ENCODE results near the gene SARS1. TPM values are rescaled to one million over a fixed set of nuclear protein-coding genes. Genes with fewer than 3 reads are reported as not detected.

The SARS1 gene
- total and polyA plus RNA-seq, 2 of the 13 experiments (the other 11 are each of a cell fraction or from before 2014, with no cell fraction given) = 103 to 134 TPM

GRCh38 chr1:109253803-109254620 lies 40.3 kb downstream of the SARS1 start (continued):
- 0 out of 2 replicates have a peak, but pooled peaks have one; percentile 49 for TF ChIP-seq BRD4 (CRISPR knock-in tag; IDR thresholded peaks at IDR 0.05)
- TF ChIP-seq ZFY (CRISPR knock-in tag; IDR thresholded peaks at IDR 0.05) = peak; percentile 71
- TF ChIP-seq FOXP4 (CRISPR knock-in tag; IDR thresholded peaks at IDR 0.05) = no peak
- 0 out of 2 replicates have a peak, but pooled peaks have one; percentile 79 for TF ChIP-seq TBP (CRISPR knock-in tag; IDR thresholded peaks at IDR 0.05)
- no peak for TF ChIP-seq GABPA (IDR thresholded peaks at IDR 0.05; ENCODE audit: low read depth, low read length)
- peak; percentile 66 for TF ChIP-seq GABPA (CRISPR knock-in tag; IDR thresholded peaks at IDR 0.05; ENCODE audit: low read depth)

DNA sequence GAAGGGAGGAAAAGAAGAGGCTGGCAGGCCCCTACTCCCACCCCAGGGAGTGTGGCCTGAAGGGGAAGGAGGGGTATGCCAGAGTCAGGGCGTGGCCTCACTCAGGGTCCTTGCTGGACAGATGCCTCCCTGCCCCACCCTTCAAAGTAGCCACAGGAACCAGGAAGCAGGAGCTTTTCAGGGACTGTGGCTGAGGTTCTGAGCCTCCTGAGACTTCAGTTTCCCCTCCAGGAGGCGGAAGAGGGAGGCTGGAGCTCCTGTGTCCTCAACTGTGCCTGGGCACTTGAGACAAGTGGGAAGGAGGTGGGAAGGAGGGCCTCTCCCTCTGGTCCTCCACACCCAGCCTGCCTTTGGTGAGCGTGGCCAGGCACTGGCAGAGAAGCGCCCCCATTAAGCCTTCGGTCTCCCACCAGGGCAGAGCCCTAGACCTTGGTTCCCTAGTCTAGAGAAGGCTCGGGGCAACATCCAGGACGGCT lies 40.9 kb downstream of the SARS1 start:
- H3K4me3 ChIP-seq (replicated peaks in 1 of 3; ENCODE audit: insufficient read depth in 1 of 3, low read depth in 2 of 3, low read length in 3 of 3) = peak overlapping the region; percentile 5 to 59 (median 12); a peak in 3 of 6 replicates
- CTCF ChIA-PET (ENCODE audit: low intra/inter-chr PET ratio, low total read pairs) = interaction anchor here (1.6 kb wide), 1 partner anchor 54 kb away, joined by 3 read pairs; no protein-coding TSS in a partner anchor
- H3K9me3 ChIP-seq (ENCODE audit: low read length) = no peaks in the 10 kb centered on the region
- no TSS peak for BruUV-seq (replicated peaks)
- peak overlapping the region; percentile 71 for H3K9ac ChIP-seq (ENCODE audit: insufficient read depth, low read depth, low read length)
- ATAC-seq (peak; percentile 24), DNase-seq (ENCODE audit: low spot score) (no peak), FAIRE-seq (no peak)
- POLR2A ChIA-PET = interaction anchor here (0.5 to 1.9 kb wide), 9 partner anchors 11 to 229 kb away, joined by 3 to 5 read pairs (median 4); partner anchors contain the start of genes PSRC1, SARS1 and SORT1
- no CpG with 5 or more reads among the region's 7 CpGs for WGBS (ENCODE audit: low lambda C conversion rate)
- intact Hi-C loops (cut with micrococcal nuclease; ENCODE audit: unreplicated experiment) (no loop called here), in situ Hi-C loops (cut with HindIII; ENCODE audit: extremely low pct_ligation_motif_present, low pct_unique_long_range_greater_than_20kb) (no loop called here)
- H3K4me1 ChIP-seq (ENCODE audit: insufficient read depth, low read length) = peaks cover 43% of the 10 kb centered on the region
- peaks cover 0 to 8% of the 10 kb centered on the region in 2 experiments; a peak in 1 of 5 replicates for H3K36me3 ChIP-seq (replicated peaks in 1 of 2; ENCODE audit: control insufficient read depth in 1 of 2, insufficient read depth in 2 of 2, low read length in 2 of 2)
- peak overlapping the region; percentile 91 for H3K4me2 ChIP-seq (ENCODE audit: low read depth, low read length)
- peak overlapping the region; percentile 88 for H3K27ac ChIP-seq (ENCODE audit: extremely low read length, insufficient read depth, low read length)
- H2AFZ ChIP-seq (ENCODE audit: low read length) = no peak overlapping the region
- no peaks in the 10 kb centered on the region for H3K27me3 ChIP-seq (ENCODE audit: control insufficient read depth in 1 of 2, insufficient read depth in 2 of 2, low read length in 2 of 2)
- no peaks in the 10 kb centered on the region for H3K79me2 ChIP-seq (ENCODE audit: insufficient read depth, low read length)
- no peaks in the 10 kb centered on the region for H4K20me1 ChIP-seq (ENCODE audit: insufficient read depth, low read length)
- TF ChIP-seq TARDBP (CRISPR knock-in tag; IDR thresholded peaks at IDR 0.05) (0 out of 2 replicates have a peak, but pooled peaks have one; percentile 1), RBAK (CRISPR knock-in tag; IDR thresholded peaks at IDR 0.05) (no peak), ZNF138 (CRISPR knock-in tag; IDR thresholded peaks at IDR 0.05; ENCODE audit: low read depth) (0 out of 2 replicates have a peak, but pooled peaks have one; percentile 32), IRF1 (CRISPR knock-in tag; IDR thresholded peaks at IDR 0.05; ENCODE audit: low read depth) (no peak), ZNF260 (CRISPR knock-in tag; IDR thresholded peaks at IDR 0.05; ENCODE audit: borderline replicate concordance, low read depth) (no peak), ZNF572 (CRISPR knock-in tag; IDR thresholded peaks at IDR 0.05) (peak; percentile 99), ERF (CRISPR knock-in tag; IDR thresholded peaks at IDR 0.05) (peak; percentile 7; the same call in 1 of the 2 replicates), CAMTA2 (CRISPR knock-in tag; IDR thresholded peaks at IDR 0.05; ENCODE audit: borderline replicate concordance) (0 out of 2 replicates have a peak, but pooled peaks have one; percentile 42), HNRNPLL (IDR thresholded peaks at IDR 0.05; ENCODE audit: low read depth, low read length, poor library complexity, severe bottlenecking) (no peak), TCF12 (IDR thresholded peaks at IDR 0.05) (no peak), TCF12 (CRISPR knock-in tag; IDR thresholded peaks at IDR 0.05) (peak; percentile 36; the same call in 1 of the 2 replicates)
- TF ChIP-seq, protein P1, sequence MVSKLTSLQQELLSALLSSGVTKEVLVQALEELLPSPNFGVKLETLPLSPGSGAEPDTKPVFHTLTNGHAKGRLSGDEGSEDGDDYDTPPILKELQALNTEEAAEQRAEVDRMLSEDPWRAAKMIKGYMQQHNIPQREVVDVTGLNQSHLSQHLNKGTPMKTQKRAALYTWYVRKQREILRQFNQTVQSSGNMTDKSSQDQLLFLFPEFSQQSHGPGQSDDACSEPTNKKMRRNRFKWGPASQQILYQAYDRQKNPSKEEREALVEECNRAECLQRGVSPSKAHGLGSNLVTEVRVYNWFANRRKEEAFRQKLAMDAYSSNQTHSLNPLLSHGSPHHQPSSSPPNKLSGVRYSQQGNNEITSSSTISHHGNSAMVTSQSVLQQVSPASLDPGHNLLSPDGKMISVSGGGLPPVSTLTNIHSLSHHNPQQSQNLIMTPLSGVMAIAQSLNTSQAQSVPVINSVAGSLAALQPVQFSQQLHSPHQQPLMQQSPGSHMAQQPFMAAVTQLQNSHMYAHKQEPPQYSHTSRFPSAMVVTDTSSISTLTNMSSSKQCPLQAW (CRISPR knock-in tag; IDR thresholded peaks at IDR 0.05) = peak; percentile 18; the same call in 1 of the 2 replicates

Data from HepG2 (cell line).